ENCODE results near the gene GOLGA7B. TPM values are rescaled to one million over a fixed set of nuclear protein-coding genes. Genes with fewer than 3 reads are reported as not detected.

The GOLGA7B gene
- polyA plus RNA-seq, 1 donor: 0.23 TPM

- peak; percentile 40 for DNase-seq
Measured at GRCh38 chr10:97869091-97870042, 19.7 kb downstream of the GOLGA7B start.

- DNase-seq: no peak
Measured at GRCh38 chr10:97870990-97871389, 21.3 kb downstream of the GOLGA7B start.

GRCh38 chr10:97873569-97873968, 23.9 kb downstream of the GOLGA7B start:
- DNase-seq: no peak

GRCh38 chr10:97874332-97874731, 24.7 kb downstream of the GOLGA7B start:
- DNase-seq: no peak

DNA sequence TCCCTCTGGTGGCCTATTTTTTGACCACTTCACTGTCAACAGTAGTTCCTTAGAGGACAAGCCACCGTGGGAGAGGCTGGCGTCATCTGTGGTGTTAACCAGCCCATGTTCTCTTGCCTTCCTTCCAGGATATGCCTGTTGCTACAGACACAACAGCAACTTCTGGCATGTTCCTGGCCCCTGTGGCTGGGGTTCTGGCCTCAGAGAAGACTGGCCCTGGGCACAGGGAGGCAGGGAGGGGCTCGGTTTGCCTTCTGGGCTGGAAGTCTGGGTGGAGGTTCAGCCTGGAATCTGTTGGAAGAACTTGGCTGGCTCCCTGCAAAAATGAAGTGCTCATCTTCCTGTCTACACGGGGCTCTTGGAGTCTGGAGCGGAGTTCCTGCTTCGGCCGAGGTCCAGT, 25.7 kb downstream of the GOLGA7B start:
- no peak for DNase-seq

- no peak for DNase-seq
Measured at GRCh38 chr10:97876402-97876801, 26.8 kb downstream of the GOLGA7B start.

GRCh38 chr10:97879241-97879640, 29.6 kb downstream of the GOLGA7B start:
- no peak for DNase-seq

GRCh38 chr10:97880109-97880508, 30.5 kb downstream of the GOLGA7B start:
- DNase-seq: no peak

DNA sequence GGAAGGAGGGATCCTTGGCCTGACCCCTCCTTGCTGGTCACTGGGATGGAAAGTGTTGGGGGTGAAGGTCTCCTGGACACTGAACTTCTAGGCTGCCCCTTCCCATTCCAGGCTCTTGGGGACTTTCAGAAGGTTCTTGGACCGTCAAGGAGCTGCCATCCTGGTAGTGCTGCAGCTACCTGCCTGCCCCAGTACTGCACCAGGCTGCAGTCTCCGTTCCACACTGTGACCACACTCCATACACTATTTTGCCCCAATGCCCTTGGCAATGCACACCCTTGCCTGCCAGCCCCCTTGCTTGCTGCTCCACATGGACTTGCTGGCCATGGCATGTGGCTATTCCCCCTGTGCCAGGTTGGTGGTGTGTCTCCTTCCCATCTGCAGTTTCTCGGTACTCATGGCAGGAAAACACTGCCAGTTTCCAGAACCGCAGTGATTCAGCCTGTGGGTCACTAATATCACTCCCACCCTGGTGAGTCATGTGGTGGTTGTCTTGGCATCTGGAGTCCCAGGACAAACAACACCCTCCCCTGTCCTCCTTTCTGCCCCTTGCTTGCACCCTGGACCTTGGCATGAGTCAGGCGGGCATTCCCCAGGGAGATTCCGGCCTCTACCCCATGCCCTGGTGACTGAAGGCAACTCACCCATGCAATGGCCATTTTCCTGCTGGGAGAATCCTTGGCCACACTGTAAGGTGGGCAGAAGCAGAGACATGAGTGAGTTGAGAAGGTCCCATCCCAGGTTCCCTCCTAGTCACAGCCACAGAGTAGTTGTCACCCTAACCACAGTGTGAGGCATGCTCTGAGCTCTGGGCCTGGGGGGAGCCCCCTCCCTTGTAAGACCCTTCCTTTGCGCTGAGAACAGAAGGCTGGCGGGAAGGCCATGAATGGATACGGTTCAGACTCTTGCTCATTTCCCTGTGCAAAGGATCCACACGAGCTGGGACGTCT, 32.8 kb downstream of the GOLGA7B start:
- DNase-seq: no peak

- no peak for DNase-seq
Measured at GRCh38 chr10:97883092-97883485, 33.4 kb downstream of the GOLGA7B start.

DNA sequence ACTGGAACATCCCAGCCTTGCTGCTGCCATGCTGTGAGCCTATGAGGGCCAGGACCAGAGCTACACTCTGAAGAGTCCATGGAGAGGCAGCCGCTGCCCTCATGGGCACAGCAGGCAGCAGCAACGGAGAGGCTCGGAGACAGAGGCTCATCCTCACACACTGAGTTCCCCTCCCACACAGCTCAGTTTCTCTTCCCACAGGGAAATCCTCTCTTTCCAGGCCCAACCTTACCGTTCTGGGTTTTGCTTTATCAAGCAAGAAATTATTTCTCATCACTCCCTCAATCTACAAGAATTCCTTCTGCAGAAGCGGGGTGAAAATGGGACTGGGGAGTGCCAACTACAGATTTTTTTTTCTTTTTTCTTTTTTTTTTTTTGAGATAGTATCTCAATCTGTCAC, 36.6 kb downstream of the GOLGA7B start:
- DNase-seq: no peak

- no peak for DNase-seq
Measured at GRCh38 chr10:97887399-97887798, 37.8 kb downstream of the GOLGA7B start.

- DNase-seq: no peak
Measured at GRCh38 chr10:97888134-97888533, 38.5 kb downstream of the GOLGA7B start.

DNA sequence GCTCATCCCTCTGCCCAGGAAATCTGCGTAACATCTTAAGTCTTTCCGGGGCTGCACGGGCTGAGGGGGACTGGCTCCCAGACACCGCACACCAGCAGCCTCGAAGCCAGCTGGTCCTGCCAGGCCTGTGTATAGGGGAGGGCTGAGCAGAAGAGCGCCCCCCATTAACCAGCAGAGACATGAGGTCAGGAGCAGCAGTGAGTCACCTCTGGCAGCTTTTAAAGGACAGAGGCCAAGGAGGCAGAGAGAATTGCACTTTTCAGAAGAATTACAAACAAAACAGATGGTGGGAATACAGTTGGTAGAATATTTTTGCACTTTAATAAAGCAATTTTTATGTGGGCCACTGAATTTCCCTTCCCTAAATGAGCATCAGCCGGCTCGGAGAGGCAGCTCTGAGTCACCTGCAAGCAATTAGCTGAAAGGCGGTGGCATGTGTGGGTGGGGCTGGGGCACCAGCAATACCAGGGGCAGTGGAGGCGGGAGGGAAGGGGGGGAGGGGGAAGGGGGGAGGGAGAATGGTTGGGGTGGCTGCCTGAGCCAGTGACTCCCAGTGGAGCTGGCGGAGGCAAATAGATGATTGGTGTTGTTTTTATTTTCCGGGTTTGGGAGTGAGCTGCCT, 39.1 kb downstream of the GOLGA7B start:
- DNase-seq: no peak

DNA sequence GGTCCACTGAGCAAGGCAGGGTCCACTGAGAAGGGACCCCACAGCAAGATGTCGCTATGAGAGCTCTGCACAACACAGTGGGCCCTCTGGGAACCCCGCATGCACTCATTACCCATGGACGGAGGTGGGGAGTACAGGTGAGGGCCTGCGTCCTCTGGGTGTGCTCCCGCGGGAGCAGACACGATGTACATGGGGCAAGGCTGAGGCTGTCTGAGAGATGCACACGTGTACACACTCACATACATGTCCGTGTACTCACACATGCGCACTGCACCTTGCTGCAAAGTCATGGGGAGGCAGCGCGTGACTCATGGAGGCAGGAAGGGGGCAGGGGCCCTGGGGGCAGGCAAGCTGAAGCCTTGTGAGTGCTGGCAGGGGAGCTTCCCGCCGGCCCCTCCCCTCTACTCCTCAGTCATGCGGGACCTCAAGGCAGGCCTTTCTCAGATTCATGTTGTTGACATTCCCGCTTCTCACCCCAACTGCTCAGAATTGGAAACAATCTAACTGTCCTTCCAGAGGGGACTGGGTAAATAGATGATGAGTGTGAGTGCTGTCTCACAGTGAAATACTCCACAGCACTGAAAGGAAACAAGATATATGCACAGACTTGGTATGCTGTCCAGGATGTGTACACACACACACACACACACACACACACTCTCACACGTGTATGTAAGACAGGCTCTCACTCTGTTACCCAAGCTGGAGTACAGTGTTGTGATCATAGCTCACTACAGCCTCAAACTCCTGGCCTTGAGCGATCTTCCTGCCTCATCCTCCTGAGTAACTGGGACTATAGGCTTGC, 40.0 kb downstream of the GOLGA7B start:
- no peak for DNase-seq

DNA sequence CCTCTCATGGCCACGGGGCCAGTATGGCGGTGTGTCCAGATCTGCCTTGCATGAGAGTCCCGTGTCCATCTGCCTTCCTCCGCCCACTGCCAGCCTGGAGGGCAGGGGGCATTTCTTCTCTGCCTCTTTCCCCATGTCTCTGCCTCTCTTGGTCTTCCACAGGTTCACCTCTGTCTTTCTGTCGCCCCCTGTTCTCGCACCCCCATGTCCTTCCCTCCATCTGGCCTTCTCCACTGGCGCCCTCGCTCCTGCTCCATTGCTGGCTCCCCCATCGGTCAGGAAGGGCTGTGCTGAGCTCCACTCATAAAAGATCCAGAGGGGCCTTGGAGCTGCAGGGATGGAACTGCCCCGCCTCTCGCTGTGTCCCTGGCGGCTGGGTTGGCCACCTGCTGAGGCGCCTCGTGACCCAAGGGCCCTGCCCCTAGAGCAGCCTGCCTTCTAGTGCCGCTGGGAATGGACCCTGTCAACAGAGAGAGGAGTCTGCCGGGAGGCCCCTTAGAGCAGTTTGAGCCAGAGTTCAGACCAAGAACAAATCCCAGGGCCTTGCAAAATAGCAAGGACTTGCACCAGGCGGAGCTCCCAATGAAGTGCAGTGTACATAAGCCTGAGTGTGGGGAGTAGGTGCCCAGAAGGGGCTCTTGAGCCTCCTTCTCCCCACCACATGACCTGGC, 42.0 kb downstream of the GOLGA7B start:
- no peak for DNase-seq

DNA sequence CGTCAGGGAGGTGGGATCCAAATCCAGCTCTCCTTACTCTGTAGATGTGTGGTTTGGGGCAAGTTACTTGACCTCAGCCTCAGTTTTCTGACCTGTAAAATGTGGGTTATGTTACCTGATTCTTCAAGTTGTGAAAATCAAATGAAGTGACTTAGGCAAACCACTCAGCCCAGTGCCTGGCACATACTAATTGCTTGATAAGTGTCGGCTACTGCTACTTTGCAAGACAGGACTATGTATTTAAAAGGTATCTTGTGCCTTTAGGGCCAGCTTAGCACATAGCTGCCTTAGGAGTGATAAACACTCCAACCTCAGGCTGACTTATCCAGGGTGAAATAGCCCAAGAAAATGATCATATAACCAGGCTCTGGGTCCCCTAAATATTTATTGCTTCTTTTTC, 42.9 kb downstream of the GOLGA7B start:
- DNase-seq: no peak

GRCh38 chr10:97892939-97893338, 43.3 kb downstream of the GOLGA7B start:
- DNase-seq: no peak

DNA sequence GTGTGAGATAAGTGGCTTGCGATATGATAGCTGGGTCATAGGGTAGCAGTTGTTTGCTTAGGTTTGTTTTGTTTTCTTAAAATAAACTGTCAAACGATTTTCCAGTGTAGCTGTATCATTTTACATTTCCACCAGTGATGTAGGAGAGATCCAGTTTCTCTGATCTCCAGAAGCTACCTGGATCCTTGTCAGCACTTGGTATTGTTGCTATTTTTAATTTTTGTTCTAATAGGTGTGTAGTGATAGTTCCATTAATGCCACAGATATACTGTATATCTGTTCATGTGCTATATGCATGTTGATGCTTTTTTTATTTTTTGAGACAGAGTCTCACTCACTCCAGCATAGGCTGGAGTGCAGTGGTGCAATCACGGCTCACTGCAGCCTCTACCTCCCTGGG, 44.4 kb downstream of the GOLGA7B start:
- no peak for DNase-seq

DNA sequence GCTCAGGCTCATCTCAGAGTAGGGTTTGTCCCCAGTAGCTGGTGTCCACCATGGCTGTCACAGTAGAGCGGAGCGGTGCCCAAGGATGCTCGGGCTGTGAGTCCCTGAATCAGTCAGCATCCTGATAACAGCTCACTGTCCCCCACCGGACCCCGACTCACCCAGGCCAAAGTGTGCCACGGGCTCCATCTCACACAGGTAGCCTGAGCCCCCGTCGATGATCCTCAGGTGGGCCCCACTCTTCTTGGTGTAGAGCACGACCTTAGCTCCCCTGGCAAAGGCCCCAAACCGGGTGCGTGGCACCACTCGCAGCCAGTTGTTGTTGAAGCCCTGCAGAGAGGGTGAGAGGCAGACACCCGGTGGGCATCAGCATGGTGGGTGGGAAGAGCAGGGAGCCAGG, 45.4 kb downstream of the GOLGA7B start:
- no peak for DNase-seq

DNA sequence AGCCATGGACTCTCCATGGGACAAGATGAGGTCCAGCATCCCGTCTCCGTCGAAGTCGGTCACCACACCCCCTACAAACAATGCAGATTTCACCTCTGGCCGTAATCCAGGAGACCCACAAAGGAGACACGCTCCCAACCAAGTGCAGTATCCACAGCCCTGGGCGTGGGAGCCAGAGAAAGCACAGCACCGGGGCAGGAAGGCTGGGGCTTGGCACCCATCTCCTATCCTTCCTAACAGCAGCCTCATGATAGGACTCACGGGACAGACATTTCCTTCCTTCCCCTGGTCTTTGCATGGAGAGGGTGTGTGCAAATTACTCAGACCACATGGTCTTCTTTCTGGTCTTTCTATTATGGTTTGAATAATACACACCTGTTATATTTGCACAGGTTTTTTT, 46.3 kb downstream of the GOLGA7B start:
- no peak for DNase-seq

Measured in hindlimb muscle (tissue), 1 donor.